HG02885 (cell line): ENCODE results near the gene BMP8B.
"Not testable (repeated sequence)": the region's sequence is repeated elsewhere in the genome, so short reads cannot be mapped to it uniquely, and the experiment has no call there.

Source experiments
- ATAC-seq: cut with Tn5 transposase; IDR thresholded peaks from one replicate; pipeline ENCODE4 v1.9.1; 2021; ENCODE audit warnings: mild to moderate bottlenecking; ENCODE audit not compliant: unreplicated experiment, poor library complexity

Gene BMP8B

GRCh38 chr1:39816415-39817090, 27.9 kb upstream of the BMP8B start:
- peak; percentile 62 for ATAC-seq

GRCh38 chr1:39812913-39813312, 24.2 kb upstream of the BMP8B start:
- ATAC-seq = no peak

GRCh38 chr1:39808784-39809517, 20.3 kb upstream of the BMP8B start:
- ATAC-seq = no peak

- no peak for ATAC-seq
These were observed 16.7 kb upstream of the BMP8B start for GRCh38 chr1:39805385-39805784.

- no peak for ATAC-seq
These were observed 14.0 kb upstream of the BMP8B start for GRCh38 chr1:39802496-39803260.

- ATAC-seq = no peak
These were observed 11.8 kb upstream of the BMP8B start for GRCh38 chr1:39800471-39800835.

GRCh38 chr1:39799770-39800470, 11.3 kb upstream of the BMP8B start:
- ATAC-seq = peak; percentile 68

GRCh38 chr1:39798859-39799769, 10.4 kb upstream of the BMP8B start:
- ATAC-seq = peak; percentile 91

- no peak for ATAC-seq
These were observed 7.0 kb upstream of the BMP8B start for GRCh38 chr1:39795651-39796050.

- ATAC-seq = no peak
These were observed 3.2 kb upstream of the BMP8B start for GRCh38 chr1:39791838-39792237.

GRCh38 chr1:39789571-39790110, 976 bp upstream of the BMP8B start:
- no peak for ATAC-seq

- ATAC-seq = no peak
These were observed 273 bp downstream of the BMP8B start for GRCh38 chr1:39788426-39788757.

- not testable (repeated sequence) for ATAC-seq
These were observed 701 bp downstream of the BMP8B start for GRCh38 chr1:39787964-39788363.

GRCh38 chr1:39787468-39787867, 1.2 kb downstream of the BMP8B start:
- ATAC-seq = no peak

- ATAC-seq = not testable (repeated sequence)
These were observed 1.6 kb downstream of the BMP8B start for GRCh38 chr1:39787108-39787375.

- not testable (repeated sequence) for ATAC-seq
These were observed 2.2 kb downstream of the BMP8B start for GRCh38 chr1:39786303-39787107.

- ATAC-seq = not testable (repeated sequence)
These were observed 6.0 kb downstream of the BMP8B start for GRCh38 chr1:39782685-39783084.

- ATAC-seq = no peak
These were observed 6.6 kb downstream of the BMP8B start for GRCh38 chr1:39782103-39782502.

- no peak for ATAC-seq
These were observed 7.3 kb downstream of the BMP8B start for GRCh38 chr1:39781349-39781715.
